Measurements from ENCODE around the gene WIPI1.
"Not testable (repeated sequence)": the region's sequence is repeated elsewhere in the genome, so short reads cannot be mapped to it uniquely, and the experiment has no call there.

Gene WIPI1

DNA sequence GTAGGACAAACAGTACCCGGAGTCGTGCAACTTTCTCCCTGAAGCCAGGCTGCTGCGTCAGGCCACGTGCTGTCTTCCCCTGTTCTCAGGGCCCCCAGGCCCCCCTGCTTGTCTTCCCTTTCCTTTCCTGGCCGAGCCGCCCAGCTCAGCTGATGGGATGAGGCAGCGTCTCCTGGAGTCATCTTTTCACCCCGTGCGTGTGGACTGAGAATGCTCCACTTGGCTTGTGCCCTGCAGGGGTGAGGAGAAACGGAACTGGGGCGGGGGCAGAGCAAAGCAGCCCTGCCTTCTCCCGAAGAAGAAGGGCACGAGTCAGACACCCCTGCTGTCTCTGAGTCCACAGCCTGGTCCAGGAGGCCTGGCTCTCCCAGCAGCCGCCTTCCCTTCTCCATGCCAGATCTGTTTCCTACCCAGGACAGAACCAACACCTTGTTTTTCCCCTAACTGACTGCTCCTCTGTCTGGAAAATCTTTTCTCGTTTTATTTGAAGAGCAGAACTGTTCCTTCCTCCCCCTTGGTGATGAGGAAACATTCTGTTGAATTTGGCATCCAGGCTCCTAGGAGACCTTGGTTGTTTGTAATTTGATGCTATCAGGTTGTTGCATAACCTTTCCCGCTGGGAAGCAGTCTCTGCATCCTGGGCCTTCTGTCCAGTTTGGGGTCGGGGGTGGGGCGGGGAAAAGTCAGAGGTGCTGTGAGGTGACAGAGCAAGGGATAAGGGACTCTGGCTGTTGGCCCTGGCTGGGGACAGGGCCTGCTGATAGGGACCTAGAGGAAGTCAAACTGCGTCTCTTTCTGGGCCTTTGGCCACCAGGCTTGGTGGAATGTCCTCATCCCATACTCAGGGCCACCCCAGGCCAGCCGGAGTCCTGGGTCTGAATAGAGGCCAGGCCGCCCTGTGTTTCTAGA is 78.8 kb downstream of the WIPI1 start:
- Histone ChIP-seq H2AK5ac (ENCODE audit: low read length) (peak overlapping the region; percentile 42), H3K27me3 (ENCODE audit: insufficient read depth, low read length) (no peaks in the 10 kb centered on the region), H3K79me2 (ENCODE audit: control insufficient read depth, insufficient read depth, low read length, poor library complexity) (no peaks in the 10 kb centered on the region), H4K12ac (ENCODE audit: low read depth, low read length) (peak overlapping the region; percentile 4), H4K8ac (ENCODE audit: low read depth, low read length) (peak overlapping the region; percentile 31), H3K36me3 (ENCODE audit: control insufficient read depth in 1 of 2, insufficient read depth in 2 of 2, low read length in 2 of 2) (no peaks in the 10 kb centered on the region), H3K9me3 (ENCODE audit: insufficient read depth, low read depth, low read length) (no peaks in the 10 kb centered on the region), H2BK5ac (ENCODE audit: low read depth, low read length, poor library complexity) (peak overlapping the region; percentile 18), H2BK120ac (ENCODE audit: insufficient read depth, low read length, poor library complexity) (peak overlapping the region; percentile 65), H3K4me2 (ENCODE audit: low read length) (peak overlapping the region; percentile 26), H2AFZ (ENCODE audit: insufficient read depth, low read length, poor library complexity) (no peak overlapping the region), H3K4me1 (ENCODE audit: control insufficient read depth in 1 of 2, insufficient read depth in 2 of 2, low read length in 2 of 2) (peaks cover 23 to 29% of the 10 kb centered on the region in 2 experiments), H4K91ac (ENCODE audit: low read depth, low read length) (peak overlapping the region; percentile 68), H3K9ac (ENCODE audit: low read length) (peak overlapping the region; percentile 47), H2BK12ac (ENCODE audit: low read length) (peak overlapping the region; percentile 73), H3K4ac (ENCODE audit: low read depth, low read length) (no peak overlapping the region), H3K14ac (ENCODE audit: low read length) (peak overlapping the region; percentile 12), H3K27ac (ENCODE audit: low read depth, low read length) (peak overlapping the region; percentile 50), H3K18ac (ENCODE audit: low read length) (peak overlapping the region; percentile 34), H3K4me3 (ENCODE audit: low read depth, low read length) (peak overlapping the region; percentile 23), H3K23ac (ENCODE audit: low read length) (no peak overlapping the region), H3K79me1 (ENCODE audit: low read length) (peaks cover 13% of the 10 kb centered on the region)
- peak; percentile 80 to 92 for DNase-seq
- WGBS (ENCODE audit: extremely low coverage, insufficient coverage, insufficient read length) = no CpG with 5 or more reads among the region's 21 CpGs

- no peak overlapping the region for H3K4ac ChIP-seq (ENCODE audit: low read depth, low read length)
- no peak overlapping the region for H2BK5ac ChIP-seq (ENCODE audit: low read depth, low read length, poor library complexity)
- peak overlapping the region; percentile 23 for H3K4me3 ChIP-seq (ENCODE audit: low read depth, low read length)
- no peak overlapping the region for H2BK12ac ChIP-seq (ENCODE audit: low read length)
- no peaks in the 10 kb centered on the region for H3K9me3 ChIP-seq (ENCODE audit: insufficient read depth, low read depth, low read length)
- H3K4me2 ChIP-seq (ENCODE audit: low read length) = peak overlapping the region; percentile 26
- H3K36me3 ChIP-seq (ENCODE audit: control insufficient read depth in 1 of 2, insufficient read depth in 2 of 2, low read length in 2 of 2) = no peaks in the 10 kb centered on the region
- no CpG with 5 or more reads among the region's 8 CpGs for WGBS (ENCODE audit: extremely low coverage, insufficient coverage, insufficient read length)
- H3K18ac ChIP-seq (ENCODE audit: low read length) = no peak overlapping the region
- peaks cover 11% of the 10 kb centered on the region for H3K79me1 ChIP-seq (ENCODE audit: low read length)
- no peak overlapping the region for H2AFZ ChIP-seq (ENCODE audit: insufficient read depth, low read length, poor library complexity)
- peak overlapping the region; percentile 3 for H4K8ac ChIP-seq (ENCODE audit: low read depth, low read length)
- no peak overlapping the region for H2AK5ac ChIP-seq (ENCODE audit: low read length)
- H3K27me3 ChIP-seq (ENCODE audit: insufficient read depth, low read length) = no peaks in the 10 kb centered on the region
- H3K14ac ChIP-seq (ENCODE audit: low read length) = no peak overlapping the region
- H4K91ac ChIP-seq (ENCODE audit: low read depth, low read length) = peak overlapping the region; percentile 68
- no peak overlapping the region for H2BK120ac ChIP-seq (ENCODE audit: insufficient read depth, low read length, poor library complexity)
- no peak overlapping the region for H4K12ac ChIP-seq (ENCODE audit: low read depth, low read length)
- H3K79me2 ChIP-seq (ENCODE audit: control insufficient read depth, insufficient read depth, low read length, poor library complexity) = no peaks in the 10 kb centered on the region
- H3K9ac ChIP-seq (ENCODE audit: low read length) = peak overlapping the region; percentile 47
- peak overlapping the region; percentile 40 for H3K23ac ChIP-seq (ENCODE audit: low read length)
- peak; percentile 89 to 92 for DNase-seq
- peak overlapping the region; percentile 50 for H3K27ac ChIP-seq (ENCODE audit: low read depth, low read length)
- peaks cover 19 to 25% of the 10 kb centered on the region in 2 experiments for H3K4me1 ChIP-seq (ENCODE audit: control insufficient read depth in 1 of 2, insufficient read depth in 2 of 2, low read length in 2 of 2)
Observed at GRCh38 chr17:68377771-68378267, 79.5 kb downstream of the WIPI1 start.

DNA sequence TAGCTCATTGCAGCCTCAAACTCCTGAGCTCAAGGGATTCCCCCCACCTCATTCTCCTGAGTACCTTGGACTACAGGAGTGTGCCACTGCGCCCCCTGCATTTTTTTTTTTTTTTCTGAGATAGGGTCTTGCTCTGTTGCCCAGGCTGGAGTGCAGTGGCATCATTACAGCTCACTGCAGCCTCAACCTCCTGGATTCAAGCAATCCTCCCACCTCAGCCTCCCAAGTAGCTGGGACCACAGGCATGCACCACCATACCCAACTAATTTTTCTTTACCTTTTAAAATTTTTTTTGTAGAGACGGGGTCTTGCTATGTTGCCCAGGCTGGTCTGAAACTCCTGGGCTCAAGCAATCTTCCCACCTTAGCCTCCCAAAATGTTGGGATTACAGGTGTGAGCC is 81.1 kb downstream of the WIPI1 start:
- H4K8ac ChIP-seq (ENCODE audit: low read depth, low read length); H3K27me3 ChIP-seq (ENCODE audit: insufficient read depth, low read length); H3K18ac ChIP-seq (ENCODE audit: low read length); DNase-seq; H3K36me3 ChIP-seq (ENCODE audit: control insufficient read depth in 1 of 2, insufficient read depth in 2 of 2, low read length in 2 of 2); H3K23ac ChIP-seq (ENCODE audit: low read length); H3K79me2 ChIP-seq (ENCODE audit: control insufficient read depth, insufficient read depth, low read length, poor library complexity); H2BK120ac ChIP-seq (ENCODE audit: insufficient read depth, low read length, poor library complexity); H2BK5ac ChIP-seq (ENCODE audit: low read depth, low read length, poor library complexity); H3K4ac ChIP-seq (ENCODE audit: low read depth, low read length); H3K4me2 ChIP-seq (ENCODE audit: low read length); H2AK5ac ChIP-seq (ENCODE audit: low read length); H3K4me3 ChIP-seq (ENCODE audit: low read depth, low read length); H3K9ac ChIP-seq (ENCODE audit: low read length); H4K91ac ChIP-seq (ENCODE audit: low read depth, low read length); H3K27ac ChIP-seq (ENCODE audit: low read depth, low read length); H4K12ac ChIP-seq (ENCODE audit: low read depth, low read length); H3K14ac ChIP-seq (ENCODE audit: low read length); H2BK12ac ChIP-seq (ENCODE audit: low read length); H2AFZ ChIP-seq (ENCODE audit: insufficient read depth, low read length, poor library complexity); H3K9me3 ChIP-seq (ENCODE audit: insufficient read depth, low read depth, low read length): not testable (repeated sequence)
- peaks cover 19 to 22% of the 10 kb centered on the region in 2 experiments for H3K4me1 ChIP-seq (ENCODE audit: control insufficient read depth in 1 of 2, insufficient read depth in 2 of 2, low read length in 2 of 2)
- no CpG with 5 or more reads among the region's 2 CpGs for WGBS (ENCODE audit: extremely low coverage, insufficient coverage, insufficient read length)
- peaks cover 11% of the 10 kb centered on the region for H3K79me1 ChIP-seq (ENCODE audit: low read length)

DNA sequence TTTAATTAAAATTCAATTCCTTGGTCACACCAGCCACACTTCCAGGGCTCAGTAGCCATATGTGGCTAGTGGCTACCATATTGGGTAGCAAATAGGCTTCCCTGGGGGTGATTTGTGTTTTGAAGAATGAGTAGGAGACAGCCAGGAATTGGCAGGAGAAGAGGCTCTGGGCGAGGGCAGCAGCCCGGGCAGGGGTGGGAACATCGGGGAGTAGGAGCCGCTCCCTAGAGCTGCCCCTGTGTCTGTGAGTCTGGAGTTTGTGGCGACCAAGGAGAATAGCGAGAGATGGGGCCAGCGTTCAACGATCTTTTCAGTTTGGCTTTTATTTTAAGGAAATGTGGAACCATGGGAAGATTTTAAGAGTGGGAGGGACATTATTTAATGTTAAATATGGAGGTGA is 81.7 kb downstream of the WIPI1 start:
- Histone ChIP-seq H3K4ac (ENCODE audit: low read depth, low read length) (no peak overlapping the region), H3K4me3 (ENCODE audit: low read depth, low read length) (no peak overlapping the region), H2BK120ac (ENCODE audit: insufficient read depth, low read length, poor library complexity) (no peak overlapping the region), H2AFZ (ENCODE audit: insufficient read depth, low read length, poor library complexity) (no peak overlapping the region), H3K4me2 (ENCODE audit: low read length) (no peak overlapping the region), H2BK5ac (ENCODE audit: low read depth, low read length, poor library complexity) (no peak overlapping the region), H4K91ac (ENCODE audit: low read depth, low read length) (no peak overlapping the region), H2AK5ac (ENCODE audit: low read length) (no peak overlapping the region), H3K14ac (ENCODE audit: low read length) (no peak overlapping the region), H3K27ac (ENCODE audit: low read depth, low read length) (no peak overlapping the region), H4K8ac (ENCODE audit: low read depth, low read length) (no peak overlapping the region), H3K4me1 (ENCODE audit: control insufficient read depth in 1 of 2, insufficient read depth in 2 of 2, low read length in 2 of 2) (peaks cover 19 to 22% of the 10 kb centered on the region in 2 experiments), H3K79me1 (ENCODE audit: low read length) (peaks cover 11% of the 10 kb centered on the region), H3K79me2 (ENCODE audit: control insufficient read depth, insufficient read depth, low read length, poor library complexity) (no peaks in the 10 kb centered on the region), H3K36me3 (ENCODE audit: control insufficient read depth in 1 of 2, insufficient read depth in 2 of 2, low read length in 2 of 2) (no peaks in the 10 kb centered on the region), H3K9me3 (ENCODE audit: insufficient read depth, low read depth, low read length) (no peaks in the 10 kb centered on the region), H2BK12ac (ENCODE audit: low read length) (no peak overlapping the region), H3K18ac (ENCODE audit: low read length) (no peak overlapping the region), H3K27me3 (ENCODE audit: insufficient read depth, low read length) (no peaks in the 10 kb centered on the region), H3K23ac (ENCODE audit: low read length) (no peak overlapping the region), H4K12ac (ENCODE audit: low read depth, low read length) (no peak overlapping the region), H3K9ac (ENCODE audit: low read length) (no peak overlapping the region)
- DNase-seq = no peak
- WGBS (ENCODE audit: extremely low coverage, insufficient coverage, insufficient read length) = no CpG with 5 or more reads among the region's 8 CpGs
